HG02678 (cell line): ENCODE results near the gene PRR22.
"Not testable (repeated sequence)": the region's sequence is repeated elsewhere in the genome, so short reads cannot be mapped to it uniquely, and the experiment has no call there.

ENCODE experiments used
- ATAC-seq: cut with Tn5 transposase; IDR thresholded peaks from one replicate; pipeline ENCODE4 v1.9.1; 2021; ENCODE audit warnings: mild to moderate bottlenecking, moderate library complexity; ENCODE audit not compliant: unreplicated experiment

Gene PRR22

DNA sequence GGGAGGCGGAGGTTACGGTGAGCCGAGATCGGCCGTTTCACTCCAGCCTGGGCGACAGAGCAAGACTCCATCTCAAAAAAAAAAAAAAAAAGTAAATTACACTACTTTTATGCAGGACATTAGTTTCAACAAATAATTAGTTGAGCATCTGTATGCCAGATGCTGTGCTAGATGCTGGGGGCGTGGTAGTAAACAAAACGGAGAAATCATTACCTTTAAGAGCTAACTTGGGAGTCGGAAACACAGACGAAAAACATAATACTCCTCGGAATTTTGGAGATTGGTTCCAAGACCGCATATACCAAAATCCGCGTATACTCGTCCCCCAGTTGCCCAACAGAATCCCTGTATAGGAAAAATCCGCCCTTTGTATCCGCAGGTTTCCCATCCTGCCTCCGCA, 7.7 kb upstream of the PRR22 start:
- no peak for ATAC-seq

DNA sequence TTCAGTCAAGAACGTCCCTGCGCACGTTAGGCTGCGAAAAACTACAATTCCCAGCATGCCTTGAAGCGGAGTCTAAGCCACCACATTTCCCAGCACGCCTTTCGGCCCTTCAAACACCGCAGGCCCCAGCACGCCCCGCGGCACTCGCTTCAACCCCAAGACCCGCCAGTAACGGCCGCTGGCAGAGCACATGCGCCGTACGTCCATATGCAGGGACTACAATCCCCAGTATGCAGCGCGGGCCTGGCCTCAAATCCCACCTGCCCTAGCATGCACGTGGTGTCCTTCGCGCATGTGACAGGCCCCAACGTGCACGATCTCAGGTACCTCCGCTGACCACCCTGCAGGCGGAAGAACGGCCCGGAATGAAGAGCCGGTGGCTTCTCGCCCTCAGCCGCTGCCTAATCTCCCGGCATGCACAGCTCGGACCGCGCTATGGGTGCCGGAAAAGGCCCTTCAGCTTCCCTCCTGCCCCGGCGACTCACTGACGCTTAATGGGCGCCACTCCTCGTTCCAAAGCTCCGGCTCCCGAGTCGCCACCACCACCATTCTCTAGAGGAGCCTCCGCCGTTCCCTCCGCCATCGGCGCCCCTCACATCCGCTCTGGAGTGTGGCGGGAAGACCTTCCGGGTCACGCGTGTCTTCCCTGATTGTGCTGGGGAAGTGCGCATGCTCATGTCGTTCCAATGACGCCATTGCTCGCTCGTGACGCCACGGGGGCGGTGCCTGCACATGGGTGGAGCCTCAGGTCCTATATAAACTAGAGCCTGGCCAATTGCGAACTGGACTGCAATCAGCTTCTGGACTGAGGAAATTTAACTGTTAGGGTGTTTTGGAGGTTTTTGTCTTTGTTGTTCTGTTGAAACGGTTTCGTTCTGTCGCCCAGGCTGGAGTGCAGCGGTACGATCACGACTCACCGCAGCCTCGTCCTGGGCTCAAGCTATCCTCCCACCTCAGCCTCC, 6.3 kb upstream of the PRR22 start, which contains the start of gene DUS3L:
Gene DUS3L (minus strand): TSS at position 605 of the 962 bp plus-strand sequence. CDS start 22 bp downstream, at position 583.
- ATAC-seq: peak; percentile 91

DNA sequence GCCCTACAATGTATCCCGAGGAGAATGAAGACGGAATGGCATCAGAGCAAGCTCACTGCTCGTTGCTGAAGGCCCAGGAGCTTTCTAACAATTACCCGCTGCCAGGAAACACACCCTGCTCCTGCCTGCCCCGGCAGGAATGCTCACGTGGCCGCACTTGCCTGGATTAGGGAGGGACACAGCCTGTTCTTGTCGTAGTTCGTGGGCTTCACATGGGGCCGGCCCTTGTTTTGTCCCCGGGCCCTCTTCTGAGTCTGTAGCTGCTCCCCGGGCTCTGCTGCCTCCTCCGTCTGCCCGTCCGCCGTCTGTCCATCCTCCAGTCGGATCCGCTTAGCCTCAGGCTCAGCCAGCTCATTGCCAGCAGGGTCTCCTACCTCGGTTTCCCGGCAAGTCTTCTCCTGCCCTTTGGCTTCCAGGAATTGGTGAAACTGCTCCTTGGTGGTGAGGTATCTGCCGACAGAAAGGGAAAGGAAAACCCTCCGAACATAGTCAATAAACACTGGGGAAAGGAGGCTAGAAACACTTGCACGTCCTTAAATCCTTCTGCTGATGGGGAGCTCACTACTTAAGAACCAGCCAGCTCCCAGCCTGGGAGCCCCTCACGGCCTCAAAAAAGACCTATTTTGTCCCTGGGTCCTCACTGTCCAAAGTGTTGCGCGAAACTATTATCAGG, 5.5 kb upstream of the PRR22 start:
- ATAC-seq: no peak

DNA sequence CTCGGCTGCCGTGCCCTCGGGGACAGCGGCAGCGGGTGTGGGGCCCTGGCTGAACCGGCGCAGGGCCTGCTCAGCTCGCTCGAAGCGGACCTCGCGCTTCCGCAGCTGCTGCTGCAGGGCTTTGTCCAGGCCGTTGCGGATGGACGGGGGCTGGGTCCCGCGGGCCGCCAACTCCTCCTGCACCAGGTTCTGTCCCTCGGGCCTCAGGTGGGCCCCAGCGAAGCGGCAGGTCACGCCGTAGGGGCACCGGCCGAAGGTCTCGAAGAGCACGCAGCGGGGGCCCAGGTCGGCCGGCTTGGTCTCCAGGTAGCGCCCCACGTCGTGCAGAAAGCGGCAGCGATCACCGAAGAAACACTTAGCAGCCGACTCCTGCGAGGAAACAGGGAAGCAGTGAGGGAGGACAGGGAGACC, 4.8 kb upstream of the PRR22 start:
- no peak for ATAC-seq

DNA sequence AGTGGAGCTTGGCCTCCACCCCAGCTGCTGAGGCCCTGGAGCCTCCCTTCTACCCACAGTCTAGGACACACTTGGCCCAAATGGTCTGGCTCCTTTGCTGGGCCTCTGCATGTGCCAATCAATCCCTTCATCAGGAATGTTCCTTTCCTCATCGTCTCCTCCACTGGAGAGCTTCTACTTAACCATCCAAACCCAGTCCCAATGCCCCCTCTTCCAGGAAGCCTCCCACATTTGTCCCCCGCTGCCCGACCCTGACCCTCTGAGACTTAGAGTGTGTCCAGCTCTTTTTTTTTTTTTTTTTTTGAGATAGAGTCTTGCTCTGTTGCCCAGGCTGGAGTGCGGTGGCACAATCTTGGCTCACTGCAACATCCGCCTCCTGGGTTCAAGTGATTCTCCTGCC, 3.9 kb upstream of the PRR22 start:
- ATAC-seq: no peak

DNA sequence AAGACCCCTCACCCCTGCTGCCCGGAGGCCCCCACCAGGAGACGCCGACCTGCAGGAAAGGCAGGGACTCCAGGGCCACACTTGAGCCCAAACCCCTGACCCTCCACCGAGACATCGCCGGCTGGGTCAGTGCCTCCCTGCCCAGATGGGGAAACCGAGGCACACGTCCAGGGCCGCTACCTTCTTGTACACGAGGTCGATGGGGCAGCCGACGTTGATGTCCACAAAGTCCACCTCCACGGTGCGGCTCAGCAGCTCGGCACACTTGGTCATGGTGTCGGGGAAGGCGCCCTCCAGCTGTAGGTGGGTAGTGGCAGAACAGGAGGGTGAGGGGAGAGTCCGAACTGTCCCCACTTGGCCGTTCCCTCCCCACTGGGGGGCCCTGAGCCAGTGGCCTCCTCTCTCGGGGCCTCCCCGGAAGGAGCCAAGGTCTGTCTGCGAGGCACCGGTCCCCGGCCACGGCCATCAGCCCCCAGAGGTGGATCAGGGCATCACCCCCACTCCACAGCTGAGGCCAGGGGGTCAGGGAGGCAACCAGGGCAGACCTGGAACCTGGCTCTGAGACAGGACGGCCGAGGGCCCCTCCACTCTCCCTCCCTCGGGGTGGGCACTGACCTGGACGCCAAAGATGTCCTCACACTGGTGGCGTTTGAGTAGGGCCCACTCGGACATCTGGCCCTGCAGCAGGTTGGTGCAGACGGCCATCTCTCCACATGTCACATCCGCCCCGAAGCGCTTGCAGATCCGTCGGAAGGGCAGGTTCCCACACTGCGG, 3.0 kb upstream of the PRR22 start:
- no peak for ATAC-seq

DNA sequence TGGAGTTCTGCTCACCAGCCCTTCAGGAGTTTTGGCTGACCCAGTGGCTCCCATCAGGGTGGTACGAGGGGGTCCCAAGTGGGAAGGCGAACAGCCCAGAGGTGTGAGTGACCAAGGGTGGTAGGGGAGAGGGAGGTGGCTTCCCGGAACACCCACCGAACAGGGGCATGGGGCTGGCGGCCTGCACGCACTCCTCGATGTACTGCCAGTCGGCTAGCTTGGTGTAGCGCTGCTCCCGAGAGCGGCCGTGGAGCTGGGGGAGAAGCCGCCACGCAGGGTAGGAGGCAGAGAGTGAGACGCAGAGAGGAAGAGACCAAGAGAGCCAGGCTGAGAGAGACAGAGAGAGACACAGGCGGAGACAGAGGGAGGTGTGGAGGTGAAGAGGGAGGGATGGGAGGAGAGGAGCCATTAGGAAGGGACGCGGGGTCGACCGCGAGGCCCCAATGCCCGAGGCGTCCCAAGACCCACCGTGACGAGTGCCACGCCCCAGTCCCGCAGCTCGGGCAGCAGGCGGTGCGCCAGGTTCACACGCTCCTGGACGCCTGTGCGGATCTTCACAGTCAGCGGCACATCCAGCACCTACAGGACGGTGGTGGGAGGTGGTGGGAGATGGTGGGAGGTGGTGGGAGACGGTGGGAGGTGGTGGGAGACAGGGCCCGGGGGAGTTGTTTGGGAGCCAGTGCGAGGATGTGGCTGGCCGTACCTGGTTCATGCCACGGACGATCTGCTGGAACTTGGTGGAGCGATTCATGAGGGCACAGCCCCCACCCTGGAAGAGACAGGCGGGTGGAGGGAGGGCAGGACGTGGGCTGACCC, 2.3 kb upstream of the PRR22 start:
- no peak for ATAC-seq

DNA sequence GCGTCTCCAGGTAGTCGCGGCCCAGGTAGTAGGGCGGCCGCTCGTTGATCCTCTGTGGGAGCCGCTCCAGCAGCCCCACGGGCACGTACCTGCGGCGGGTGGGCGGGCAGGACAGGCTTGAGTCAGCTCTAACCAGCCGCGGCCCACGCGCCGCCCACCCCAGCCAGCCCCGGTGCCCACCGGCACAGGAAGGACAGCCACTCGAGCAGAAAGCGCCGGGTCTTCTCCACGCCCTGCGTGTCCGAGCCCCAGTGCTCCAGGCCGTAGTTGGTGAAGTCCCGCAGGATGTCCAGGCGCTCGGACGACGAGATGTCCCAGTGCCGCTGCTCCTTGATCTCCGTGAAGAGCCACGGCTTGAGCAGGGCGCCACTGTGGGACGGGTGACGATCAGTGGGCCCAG, 877 bp upstream of the PRR22 start:
- no peak for ATAC-seq

DNA sequence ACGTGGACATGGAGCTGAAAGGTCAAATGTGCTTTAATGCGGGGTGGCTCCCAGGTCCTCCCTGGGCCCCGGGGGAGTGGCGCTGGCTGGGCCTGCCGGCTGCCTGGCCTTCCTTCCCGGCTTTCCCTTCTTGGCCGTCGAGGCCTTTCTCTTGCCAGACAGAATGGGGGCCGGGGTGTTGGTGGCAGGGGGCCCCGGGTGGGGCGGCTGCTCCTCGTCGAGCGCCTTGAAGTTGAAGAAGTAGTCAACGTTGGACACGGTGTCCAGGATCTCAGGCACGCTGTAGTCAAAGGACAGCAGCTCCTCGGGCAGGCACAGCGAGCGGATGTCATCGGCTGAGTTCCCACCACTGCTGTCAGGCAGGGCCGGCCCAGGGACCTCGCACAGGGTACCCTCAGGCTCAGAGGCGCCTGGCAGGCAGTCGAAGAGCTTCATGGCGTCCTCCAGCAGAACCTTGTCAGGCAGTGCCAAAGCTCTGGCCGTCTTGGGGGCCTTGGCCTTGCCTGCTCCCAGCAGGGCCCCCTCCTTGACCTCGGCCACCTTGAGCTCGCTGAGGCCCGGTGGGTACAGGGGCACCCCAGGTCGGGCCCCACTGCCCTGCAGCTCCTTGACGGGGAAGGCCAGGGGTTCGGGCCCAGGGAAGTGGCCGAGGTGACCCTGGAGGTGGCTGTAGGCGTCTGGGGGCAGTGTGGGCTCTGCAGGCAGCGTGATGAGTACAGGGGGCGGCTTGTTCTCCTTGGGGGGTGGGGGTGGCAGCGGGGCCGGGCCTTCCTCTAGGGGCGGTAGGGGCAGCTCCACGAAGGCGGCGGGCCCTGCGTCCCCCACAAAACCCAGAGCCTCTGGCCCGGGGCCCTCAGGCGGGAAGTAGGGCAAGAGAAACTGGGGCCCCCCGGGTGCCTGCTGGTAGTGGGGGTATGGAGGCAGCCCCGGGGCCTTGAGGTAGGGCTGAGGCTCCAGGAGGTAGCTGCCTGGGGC, 1.3 kb downstream of the PRR22 start:
- ATAC-seq: no peak

DNA sequence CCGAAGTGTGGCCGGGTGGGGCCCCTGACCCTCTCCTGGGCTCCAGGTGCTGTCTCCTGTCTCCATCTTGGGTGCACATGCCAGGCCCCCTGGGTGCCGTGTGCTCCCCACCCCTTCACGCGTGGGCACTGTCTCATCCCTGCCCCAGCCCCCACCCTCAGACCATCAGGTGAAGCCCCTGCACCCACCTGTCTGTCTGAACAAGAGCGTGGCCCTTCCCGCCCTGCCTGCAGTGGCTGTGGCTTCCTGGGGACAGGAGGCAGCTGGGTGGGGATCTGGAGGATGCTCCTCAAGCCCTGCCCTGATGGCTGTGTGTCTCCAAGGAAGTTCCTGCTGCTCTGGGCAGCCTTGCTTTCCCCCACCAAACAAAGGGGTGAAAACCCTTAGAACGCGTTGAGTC, 2.2 kb downstream of the PRR22 start:
- ATAC-seq: no peak

DNA sequence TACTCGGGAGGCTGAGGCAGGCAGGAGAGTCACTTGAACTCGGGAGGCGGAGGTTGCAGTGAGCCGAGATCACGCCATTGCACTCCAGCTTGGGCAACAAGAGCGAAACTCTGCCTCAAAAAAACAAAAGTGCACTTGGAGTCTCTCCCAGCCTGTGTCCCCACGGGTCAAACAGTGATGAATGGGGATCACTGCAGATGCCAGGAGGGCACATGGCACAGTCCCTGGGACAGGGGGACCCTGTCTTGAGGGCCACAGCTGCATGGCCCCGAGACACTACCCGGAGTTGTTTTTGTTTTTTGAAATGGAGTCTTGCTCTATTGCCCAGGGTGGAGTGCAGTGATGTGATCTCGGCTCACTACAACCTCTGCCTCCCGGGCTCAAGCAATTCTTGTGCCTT, 3.6 kb downstream of the PRR22 start:
- ATAC-seq: not testable (repeated sequence)

DNA sequence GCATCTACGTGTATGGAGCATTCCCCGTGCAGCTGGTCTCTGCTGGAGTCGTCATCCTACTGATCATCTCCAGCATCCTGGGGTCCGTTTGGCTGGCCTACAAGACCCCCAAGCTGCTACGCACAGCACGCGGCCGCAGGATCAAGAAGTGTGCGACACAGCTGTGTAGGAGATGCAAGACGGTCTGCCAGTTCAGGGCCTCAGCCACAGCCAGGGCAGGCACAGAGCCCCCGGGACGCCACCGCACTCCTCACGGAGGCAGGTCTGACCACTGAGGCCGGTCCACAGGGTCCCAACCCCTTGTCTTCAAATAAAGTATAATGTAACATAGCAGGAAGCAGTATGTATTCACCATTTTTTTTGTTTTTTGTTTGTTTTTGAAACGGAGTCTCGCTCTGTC, 6.1 kb downstream of the PRR22 start:
- no peak for ATAC-seq

DNA sequence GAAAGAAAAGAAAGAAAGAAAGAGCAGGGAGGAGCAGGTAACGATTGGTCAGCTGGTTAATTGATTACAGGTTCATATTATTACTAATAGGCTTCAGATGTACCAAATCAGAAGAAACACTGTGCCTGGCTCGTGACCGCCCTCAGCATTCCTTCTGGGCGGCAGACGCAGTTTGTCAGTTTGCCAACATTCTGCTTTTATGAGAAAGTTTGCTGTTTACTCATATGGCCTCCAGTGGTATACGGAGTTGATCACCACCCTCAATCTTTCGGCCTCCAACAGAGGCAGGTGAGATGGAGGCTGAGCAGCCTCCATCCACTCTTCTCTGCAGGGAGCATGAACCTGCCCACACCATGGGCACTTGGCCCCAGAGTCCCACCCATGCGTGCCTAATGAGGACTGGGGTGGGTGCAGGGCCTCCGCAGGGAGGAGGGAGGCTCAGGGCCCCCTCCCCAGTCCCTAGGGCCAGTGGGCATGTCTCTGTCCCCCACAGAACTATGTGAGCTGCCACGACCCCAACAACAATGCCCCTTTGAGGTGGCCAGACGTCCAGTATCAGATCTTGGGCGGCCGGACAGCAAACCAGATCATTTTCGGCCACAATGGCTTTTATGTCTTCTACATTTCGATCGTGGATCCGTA, 8.8 kb downstream of the PRR22 start:
- ATAC-seq: no peak

DNA sequence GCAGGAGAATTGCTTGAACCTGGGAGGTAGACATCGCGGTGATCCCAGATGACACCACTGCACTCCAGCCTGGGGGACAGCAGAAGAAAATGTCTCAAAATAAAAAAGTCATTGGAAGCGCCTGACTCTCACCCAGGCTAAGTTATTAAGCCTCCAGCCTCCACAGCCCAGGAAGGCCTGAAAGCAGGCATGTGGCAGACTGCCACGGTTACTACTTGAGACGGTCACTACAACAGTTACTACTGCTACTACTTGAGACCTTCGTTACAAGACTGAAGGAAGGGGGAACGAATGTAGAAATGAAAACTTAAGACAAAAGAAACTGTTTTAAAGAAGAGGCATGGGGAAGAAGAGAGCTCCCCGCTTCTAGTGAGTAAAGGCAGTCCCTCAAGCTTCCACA, 9.6 kb downstream of the PRR22 start:
- no peak for ATAC-seq

DNA sequence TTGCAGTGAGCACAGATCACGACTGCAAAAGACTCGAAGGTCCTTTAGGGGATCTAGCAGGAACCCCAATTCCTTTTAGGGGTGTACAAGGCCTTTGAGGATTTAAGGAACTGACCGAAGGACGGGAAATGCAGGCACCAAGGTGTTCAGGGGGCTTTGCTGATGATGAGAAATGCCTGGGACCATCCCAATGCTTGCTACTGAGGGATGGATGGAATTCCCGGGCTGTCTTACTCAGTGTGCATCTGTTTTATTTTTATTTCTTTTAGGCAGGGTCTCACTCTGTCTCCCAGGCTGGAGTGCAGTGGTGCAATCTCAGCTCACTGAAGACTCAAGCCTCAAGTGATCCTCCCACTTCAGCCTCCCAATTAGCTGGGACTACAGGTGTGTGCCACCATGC, 11.3 kb downstream of the PRR22 start:
- no peak for ATAC-seq

DNA sequence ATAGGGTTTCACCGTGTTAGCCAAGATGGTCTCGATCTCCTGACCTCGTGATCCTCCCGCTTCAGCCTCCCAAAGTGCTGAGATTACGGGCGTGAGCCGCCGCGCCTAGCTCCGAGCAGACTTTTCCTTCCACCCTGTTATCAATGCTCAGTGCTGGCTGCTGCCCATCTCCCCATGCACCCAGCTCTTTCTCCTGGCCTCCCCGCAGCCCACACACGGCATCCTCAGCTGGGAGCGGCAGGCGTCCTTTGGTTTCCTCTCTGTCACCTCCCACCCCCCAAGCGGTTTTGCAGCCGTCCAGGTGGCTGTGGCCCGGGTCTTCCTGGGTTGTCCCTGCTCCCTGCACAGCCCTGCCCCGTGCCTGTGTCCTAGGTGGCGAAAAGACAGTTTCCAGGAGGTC, 12.1 kb downstream of the PRR22 start:
- no peak for ATAC-seq

DNA sequence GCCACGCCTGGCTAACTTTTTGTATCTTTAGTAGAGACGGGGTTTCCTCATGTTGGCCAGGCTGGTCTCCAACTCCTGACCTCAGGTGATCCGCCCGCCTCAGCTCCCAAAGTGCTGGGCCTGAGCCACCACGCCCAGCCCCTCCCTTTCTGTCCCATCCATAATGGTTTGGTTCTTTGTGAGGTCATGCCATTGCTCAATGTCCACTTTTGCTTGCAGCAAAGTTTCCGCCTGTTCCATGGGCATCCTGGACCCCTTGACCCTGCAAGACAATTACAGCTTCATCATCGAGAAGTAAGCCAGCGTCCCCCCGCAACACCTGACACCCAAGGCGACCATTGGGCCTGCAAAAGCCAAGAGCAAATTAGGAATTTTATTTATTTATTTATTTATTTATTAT, 16.6 kb downstream of the PRR22 start:
- ATAC-seq: no peak

DNA sequence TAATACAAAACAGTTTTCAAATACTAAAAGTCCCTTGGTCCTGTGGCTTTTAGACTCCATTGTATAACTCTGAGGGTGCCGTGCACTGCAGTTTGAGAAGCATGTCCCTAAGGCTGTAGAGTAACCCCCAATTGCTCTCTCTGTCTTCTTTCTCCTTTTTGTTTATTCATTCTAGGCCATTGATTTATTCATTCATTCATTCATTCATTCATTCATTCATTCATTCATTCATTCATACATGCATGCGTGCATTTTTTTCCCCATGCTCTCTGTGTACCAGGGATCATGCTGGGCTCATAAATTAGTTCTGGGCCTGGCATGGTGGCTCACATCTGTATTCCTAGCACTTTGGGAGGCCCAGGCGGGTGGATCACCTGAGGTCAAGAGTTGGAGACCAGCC, 19.3 kb downstream of the PRR22 start:
- ATAC-seq: no peak
